K562 (cell line): ENCODE measurements around the gene SLX4IP. TPM values are rescaled to one million over a fixed set of nuclear protein-coding genes. Genes with fewer than 3 reads are reported as not detected.

ENCODE experiments used
- ATAC-seq: fragments of 200-7000 bp; cut with Tn5 transposase; 3 replicates; pipeline ENCODE4 v1.9.1; 2020; ENCODE audit warnings: moderate library complexity
- BruUV-seq: library from RNA; stranded (reverse); fragments of 400-500 nt; replicated peaks from 2 replicates; lab custom pipeline; 2021; lab: Mats Ljungman, UMichigan
- CTCF ChIA-PET: fragments of 300-600 bp; formaldehyde crosslinking; extraction: SDS; loops from one replicate; lab custom pipeline; 2021; ENCODE audit warnings: low intra/inter-chr PET ratio; lab: Yijun Ruan, JAX
- POLR2A ChIA-PET: fragments of 300-600, 350-650 bp; sonication (Branson Sonifier 250); formaldehyde crosslinking; extraction: SDS; loops from one replicate; lab custom pipeline; 2021; ENCODE audit warnings: antibody characterized with exemption, inconsistent platforms; lab: Yijun Ruan, JAX
- DNase-seq, 4 experiments: peaks; one replicate each; pipeline versions ENCODE4 v3.0.0 to v3.0.0-alpha.2; 2011 to 2018; ENCODE audit warnings: low spot score in 3 of 4, mixed read lengths in 3 of 4; ENCODE audit errors: extremely low read depth in 1 of 4
- FAIRE-seq: peaks from 2 replicates; lab custom pipeline; 2011; peaks lifted over from hg19 to GRCh38; lab: Jason Lieb, UNC
- H2AFZ ChIP-seq: 2 replicates; pipeline ENCODE4 v1.6.0; 2011; ENCODE audit warnings: low read depth, low read length, control low read depth, inconsistent platforms
- H3K27ac ChIP-seq: fragments of 200-600 bp; 3 replicates; pipeline ENCODE4 v1.8.0; 2011; ENCODE audit warnings: low read depth, mild to moderate bottlenecking, control low read depth, inconsistent platforms, low read length, moderate library complexity, mixed read lengths; ENCODE audit errors: extremely low read depth
- H3K27me3 ChIP-seq, 2 experiments: fragments of 300-600 bp in 1 of 2; 2 replicates in 1 of 2; 3 replicates in 1 of 2; pipeline versions ENCODE4 v1.6.0 to v1.8.0; 2011; ENCODE audit warnings: inconsistent platforms in 2 of 2, low read length in 2 of 2, mild to moderate bottlenecking in 1 of 2, mixed read lengths in 1 of 2, moderate library complexity in 1 of 2; ENCODE audit not compliant: control insufficient read depth in 2 of 2, insufficient read depth in 2 of 2
- H3K36me3 ChIP-seq: fragments of 300-600 bp; 3 replicates; pipeline ENCODE4 v1.8.0; 2011; ENCODE audit warnings: mild to moderate bottlenecking, low read length, inconsistent platforms; ENCODE audit not compliant: control insufficient read depth, insufficient read depth
- H3K4me1 ChIP-seq, 2 experiments: fragments of 200-600 bp in 1 of 2; replicated peaks in 1 of 2; 2 replicates in 1 of 2; 3 replicates in 1 of 2; pipeline versions ENCODE4 v1.5.1 to v1.8.0; 2011; ENCODE audit warnings: inconsistent platforms in 2 of 2, low read length in 2 of 2, mild to moderate bottlenecking in 1 of 2, mixed read lengths in 1 of 2, moderate library complexity in 1 of 2; ENCODE audit not compliant: control insufficient read depth in 2 of 2, insufficient read depth in 2 of 2
- H3K4me2 ChIP-seq: 2 replicates; pipeline ENCODE4 v1.6.1; 2011; ENCODE audit warnings: low read length, control low read depth, inconsistent platforms, mixed read lengths; ENCODE audit not compliant: insufficient read depth
- H3K4me3 ChIP-seq: fragments of 200-600 bp; sonication (generic), shearing (Covaris generic); 2 replicates; pipeline ENCODE4 v1.5.1; 2016; ENCODE audit warnings: control low read depth, inconsistent platforms
- H3K79me2 ChIP-seq: fragments of 200-600 bp; 3 replicates; pipeline ENCODE4 v1.8.0; 2011; ENCODE audit warnings: low read length, inconsistent platforms; ENCODE audit not compliant: control insufficient read depth, insufficient read depth
- H3K9ac ChIP-seq, 2 experiments: 2 replicates each; pipeline versions ENCODE4 v1.6.0 to v1.6.1; 2011; ENCODE audit warnings: low read depth in 2 of 2, low read length in 2 of 2, control low read depth in 1 of 2, inconsistent platforms in 1 of 2, mild to moderate bottlenecking in 1 of 2, mixed read lengths in 1 of 2; ENCODE audit not compliant: insufficient read depth in 1 of 2
- H3K9me1 ChIP-seq: one replicate; pipeline ENCODE4 v1.6.0; 2011; ENCODE audit warnings: inconsistent platforms, mild to moderate bottlenecking, low read length, moderate library complexity; ENCODE audit not compliant: control insufficient read depth, insufficient read depth
- H3K9me3 ChIP-seq: replicated peaks from 2 replicates; pipeline ENCODE4 v1.5.1; 2011; ENCODE audit warnings: low read depth, low read length, inconsistent platforms; ENCODE audit not compliant: control insufficient read depth, insufficient read depth
- H4K20me1 ChIP-seq: replicated peaks from 2 replicates; pipeline ENCODE4 v1.6.1; 2011; ENCODE audit warnings: low read length, inconsistent platforms, mixed read lengths; ENCODE audit not compliant: control insufficient read depth, insufficient read depth
- DPF2 ChIP-seq: fragments of 450-650 bp; IDR thresholded peaks from 2 replicates; pipeline ENCODE4 v1.6.1; 2016
- EGR1 ChIP-seq: fragments of 450-650 bp; conservative IDR thresholded peaks from 2 replicates; pipeline ENCODE4 v1.6.1; 2017; ENCODE audit warnings: mild to moderate bottlenecking
- NFATC3 ChIP-seq: fragments of 450-650 bp; IDR thresholded peaks from 2 replicates; pipeline ENCODE4 v1.6.1; 2017; ENCODE audit warnings: mild to moderate bottlenecking
- NFRKB ChIP-seq: fragments of 450-650 bp; IDR thresholded peaks from 2 replicates; pipeline ENCODE4 v1.6.1; 2016; ENCODE audit warnings: low read depth
- NR1H2 ChIP-seq: sonication (generic); formaldehyde crosslinking; IDR thresholded peaks from 2 replicates; pipeline ENCODE4 v1.4.0; 2020; ENCODE audit warnings: mild to moderate bottlenecking, missing genetic modification reagents
- POLR3A ChIP-seq: IDR thresholded peaks from 2 replicates; pipeline ENCODE4 v1.6.1; 2011; ENCODE audit warnings: borderline replicate concordance, mild to moderate bottlenecking, moderate library complexity; ENCODE audit not compliant: insufficient read length, insufficient read depth; ENCODE audit errors: extremely low read depth
- SMAD3 ChIP-seq: fragments of 450-650 bp; formaldehyde crosslinking; conservative IDR thresholded peaks from 2 replicates; pipeline ENCODE4 v1.4.0; 2020; ENCODE audit warnings: mild to moderate bottlenecking
- ZC3H4 ChIP-seq: sonication (generic); formaldehyde crosslinking; IDR thresholded peaks from 2 replicates; pipeline ENCODE4 v1.9.0; 2021; ENCODE audit warnings: missing genetic modification reagents, borderline replicate concordance
- ZNF282 ChIP-seq: sonication (generic); formaldehyde crosslinking; IDR thresholded peaks from 2 replicates; pipeline ENCODE4 v1.8.1; 2023; ENCODE audit warnings: missing genetic modification reagents
- ZNF57 ChIP-seq: fragments of 450-650 bp; formaldehyde crosslinking; IDR thresholded peaks from 2 replicates; pipeline ENCODE4 v1.4.0; 2020; ENCODE audit warnings: mild to moderate bottlenecking, moderate library complexity
- ZNF586 ChIP-seq: fragments of 450-650 bp; formaldehyde crosslinking; conservative IDR thresholded peaks from 2 replicates; pipeline ENCODE4 v1.4.0; 2020; ENCODE audit warnings: mild to moderate bottlenecking, moderate library complexity
- WGBS: fragments of 100-300 bp; shearing (Covaris generic); methylation state at CpG from one replicate; pipeline ENCODE4 v1.1.6; 2016; ENCODE audit warnings: low coverage, mixed read lengths; ENCODE audit not compliant: insufficient coverage; ENCODE audit errors: missing lambda C conversion rate; 5-methylcytosine and 5-hydroxymethylcytosine counted together
- in situ Hi-C: fragments of 300-500 bp; cut with MboI; formaldehyde crosslinking; loops from 4 replicates; pipeline ENCODE4 v1.15.0; 2018; ENCODE audit warnings: inconsistent platforms, mixed read lengths
- intact Hi-C: fragments of 100-400 bp; cut with micrococcal nuclease; formaldehyde crosslinking; loops from 2 replicates; pipeline ENCODE4 v1.14.2; 2022
- polyA plus RNA-seq, 8 experiments: library from polyadenylated mRNA; depleted of rRNA in 4 of 8; stranded (reverse) in 5 of 8; unstranded in 3 of 8; fragments of >200 nt; fragmentation: Nextera tagmentation in 2 of 8; fragmentation: Illumina TruSeq in 1 of 8; extraction: Ambion mirVana in 2 of 8; extraction: Trizol in 1 of 8; gene quantifications; 2 replicates each; pipeline versions ENCODE4 v1.2.1 to v1.2.3, GENCODE V29; 2011 to 2014; ENCODE audit warnings: inconsistent platforms in 1 of 8, missing spikeins in 1 of 8
- total RNA-seq, 7 experiments: library from RNA; depleted of rRNA in 6 of 7; stranded (reverse); fragments of >200 nt in 6 of 7; fragmentation: Illumina TruSeq in 2 of 7; extraction: Trizol in 2 of 7; gene quantifications; 2 replicates each; pipeline versions ENCODE4 v1.2.1 to v1.2.3, GENCODE V29; 2011 to 2021; ENCODE audit warnings: low replicate concordance in 1 of 7
- TF ChIP-seq, protein P1 (sequence below): fragments of 250-450 bp; sonication (Bioruptor Pico); IDR thresholded peaks from 2 replicates; pipeline ENCODE4 v1.5.0; 2020; ENCODE audit warnings: mild to moderate bottlenecking, borderline replicate concordance
- TF ChIP-seq, protein P2 (sequence below): sonication (generic); formaldehyde crosslinking; IDR thresholded peaks from 2 replicates; pipeline ENCODE4 v1.8.0; 2022; ENCODE audit warnings: mild to moderate bottlenecking, low read depth, missing genetic modification reagents
- TF ChIP-seq, protein P3 (sequence below): fragments of 450-650 bp; IDR thresholded peaks from 2 replicates; pipeline ENCODE4 v1.6.1; 2018; ENCODE audit warnings: mild to moderate bottlenecking, low read depth; ENCODE audit not compliant: partially characterized antibody

The SLX4IP gene
- total and polyA plus RNA-seq, 9 of the 15 experiments (the other 6 are each of a cell fraction or from before 2014, with no cell fraction given): 1.5 to 5.9 (median 3.5) TPM

DNA sequence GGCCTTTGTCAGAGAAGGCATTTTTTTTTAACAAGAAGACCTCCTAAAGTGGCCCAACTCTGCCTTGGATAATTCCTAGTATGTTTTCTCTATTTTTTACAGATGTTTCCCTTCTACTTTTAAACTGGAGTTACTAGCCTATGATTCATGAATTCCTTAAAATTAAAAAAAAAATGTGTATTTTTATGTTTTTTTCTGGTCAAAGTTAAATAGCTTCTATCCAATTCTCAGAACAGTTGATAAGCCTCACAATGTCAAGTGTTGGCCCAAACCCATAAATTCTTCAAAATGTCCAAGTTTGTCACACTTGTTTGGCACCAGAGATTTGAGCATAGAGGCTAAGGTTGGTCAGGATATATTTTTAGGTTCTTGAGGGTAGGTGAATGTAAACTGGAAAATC lies 174.7 kb downstream of the SLX4IP start:
- no peaks in the 10 kb centered on the region for H3K27me3 ChIP-seq
- TF ChIP-seq ZNF586 (CRISPR knock-in tag) (no peak), NFRKB (no peak), EGR1 (no peak), ZC3H4 (CRISPR knock-in tag) (no peak)
- no peak overlapping the region for H3K4me2 ChIP-seq
- in situ Hi-C loops (no loop called here), intact Hi-C loops (no loop called here)
- no peaks in the 10 kb centered on the region for H3K36me3 ChIP-seq
- no peak overlapping the region for H2AFZ ChIP-seq
- ChIA-PET POLR2A (no interaction called here), CTCF (no interaction called here)
- H3K4me1 ChIP-seq: no peaks in the 10 kb centered on the region; a peak in 1 of 5 replicates
- H3K9me1 ChIP-seq: no peaks in the 10 kb centered on the region
- H4K20me1 ChIP-seq: no peaks in the 10 kb centered on the region
- ATAC-seq: no peak
- DNase-seq: no peak
- FAIRE-seq: no peak
- H3K4me3 ChIP-seq: no peak overlapping the region
- BruUV-seq: no TSS peak
- H3K27ac ChIP-seq: no peak overlapping the region
- no peaks in the 10 kb centered on the region for H3K79me2 ChIP-seq
- H3K9ac ChIP-seq: no peak overlapping the region
- H3K9me3 ChIP-seq: no peaks in the 10 kb centered on the region

DNA sequence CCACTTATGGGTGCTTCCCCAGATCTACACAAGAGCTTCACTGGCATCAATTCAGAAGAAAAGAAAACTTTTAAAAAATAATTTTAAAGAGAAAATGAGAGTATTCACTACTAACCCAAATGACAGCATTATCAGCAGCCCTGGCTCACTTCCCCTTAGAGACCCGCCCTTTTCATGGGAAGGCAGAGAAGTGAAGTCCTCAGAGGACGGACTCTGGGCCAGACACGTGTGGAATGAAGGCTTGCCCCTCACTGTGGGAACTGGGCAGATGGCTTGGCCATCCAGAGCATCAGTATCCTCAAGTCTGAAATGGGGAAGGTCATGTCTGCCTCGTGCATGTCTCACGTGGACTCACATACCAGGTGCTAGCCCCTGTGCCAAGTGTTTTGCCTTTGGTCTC lies 175.1 kb downstream of the SLX4IP start:
- BruUV-seq: no TSS peak
- H3K4me3 ChIP-seq: no peak overlapping the region
- FAIRE-seq: no peak
- no peaks in the 10 kb centered on the region for H4K20me1 ChIP-seq
- CTCF ChIA-PET: no interaction called here
- WGBS: 63% methylated on average over 2 of the region's 5 CpGs
- no peak overlapping the region for H3K9ac ChIP-seq
- no peaks in the 10 kb centered on the region for H3K9me3 ChIP-seq
- ATAC-seq: no peak
- in situ Hi-C loops: no loop called here
- intact Hi-C loops: no loop called here
- no peaks in the 10 kb centered on the region for H3K36me3 ChIP-seq
- H3K4me2 ChIP-seq: no peak overlapping the region
- H3K27ac ChIP-seq: no peak overlapping the region
- no peak for DNase-seq
- no peaks in the 10 kb centered on the region for H3K27me3 ChIP-seq
- H2AFZ ChIP-seq: no peak overlapping the region
- POLR2A ChIA-PET: no interaction called here
- H3K9me1 ChIP-seq: no peaks in the 10 kb centered on the region
- H3K4me1 ChIP-seq: no peaks in the 10 kb centered on the region; a peak in 1 of 5 replicates
- no peaks in the 10 kb centered on the region for H3K79me2 ChIP-seq
- TF ChIP-seq NR1H2 (CRISPR knock-in tag) (no peak), POLR3A (no peak), NFATC3 (no peak), ZNF57 (CRISPR knock-in tag) (no peak), DPF2 (no peak), SMAD3 (CRISPR knock-in tag) (no peak), ZNF282 (CRISPR knock-in tag) (no peak)
- TF ChIP-seq, protein P1, sequence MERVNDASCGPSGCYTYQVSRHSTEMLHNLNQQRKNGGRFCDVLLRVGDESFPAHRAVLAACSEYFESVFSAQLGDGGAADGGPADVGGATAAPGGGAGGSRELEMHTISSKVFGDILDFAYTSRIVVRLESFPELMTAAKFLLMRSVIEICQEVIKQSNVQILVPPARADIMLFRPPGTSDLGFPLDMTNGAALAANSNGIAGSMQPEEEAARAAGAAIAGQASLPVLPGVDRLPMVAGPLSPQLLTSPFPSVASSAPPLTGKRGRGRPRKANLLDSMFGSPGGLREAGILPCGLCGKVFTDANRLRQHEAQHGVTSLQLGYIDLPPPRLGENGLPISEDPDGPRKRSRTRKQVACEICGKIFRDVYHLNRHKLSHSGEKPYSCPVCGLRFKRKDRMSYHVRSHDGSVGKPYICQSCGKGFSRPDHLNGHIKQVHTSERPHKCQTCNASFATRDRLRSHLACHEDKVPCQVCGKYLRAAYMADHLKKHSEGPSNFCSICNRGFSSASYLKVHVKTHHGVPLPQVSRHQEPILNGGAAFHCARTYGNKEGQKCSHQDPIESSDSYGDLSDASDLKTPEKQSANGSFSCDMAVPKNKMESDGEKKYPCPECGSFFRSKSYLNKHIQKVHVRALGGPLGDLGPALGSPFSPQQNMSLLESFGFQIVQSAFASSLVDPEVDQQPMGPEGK (CRISPR knock-in tag): no peak
- TF ChIP-seq, protein P2, sequence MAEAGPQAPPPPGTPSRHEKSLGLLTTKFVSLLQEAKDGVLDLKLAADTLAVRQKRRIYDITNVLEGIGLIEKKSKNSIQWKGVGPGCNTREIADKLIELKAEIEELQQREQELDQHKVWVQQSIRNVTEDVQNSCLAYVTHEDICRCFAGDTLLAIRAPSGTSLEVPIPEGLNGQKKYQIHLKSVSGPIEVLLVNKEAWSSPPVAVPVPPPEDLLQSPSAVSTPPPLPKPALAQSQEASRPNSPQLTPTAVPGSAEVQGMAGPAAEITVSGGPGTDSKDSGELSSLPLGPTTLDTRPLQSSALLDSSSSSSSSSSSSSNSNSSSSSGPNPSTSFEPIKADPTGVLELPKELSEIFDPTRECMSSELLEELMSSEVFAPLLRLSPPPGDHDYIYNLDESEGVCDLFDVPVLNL (CRISPR knock-in tag): no peak
- TF ChIP-seq, protein P3, sequence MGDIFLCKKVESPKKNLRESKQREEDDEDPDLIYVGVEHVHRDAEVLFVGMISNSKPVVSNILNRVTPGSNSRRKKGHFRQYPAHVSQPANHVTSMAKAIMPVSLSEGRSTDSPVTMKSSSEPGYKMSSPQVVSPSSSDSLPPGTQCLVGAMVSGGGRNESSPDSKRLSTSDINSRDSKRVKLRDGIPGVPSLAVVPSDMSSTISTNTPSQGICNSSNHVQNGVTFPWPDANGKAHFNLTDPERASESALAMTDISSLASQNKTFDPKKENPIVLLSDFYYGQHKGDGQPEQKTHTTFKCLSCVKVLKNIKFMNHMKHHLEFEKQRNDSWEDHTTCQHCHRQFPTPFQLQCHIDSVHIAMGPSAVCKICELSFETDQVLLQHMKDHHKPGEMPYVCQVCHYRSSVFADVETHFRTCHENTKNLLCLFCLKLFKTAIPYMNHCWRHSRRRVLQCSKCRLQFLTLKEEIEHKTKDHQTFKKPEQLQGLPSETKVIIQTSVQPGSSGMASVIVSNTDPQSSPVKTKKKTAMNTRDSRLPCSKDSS: no peak
